GM12878 (cell line): ENCODE measurements around the gene FFAR2. TPM values are rescaled to one million over a fixed set of nuclear protein-coding genes. Genes with fewer than 3 reads are reported as not detected.

ENCODE experiments used
- ATAC-seq: fragments of 200-7000 bp; cut with Tn5 transposase; 3 replicates; pipeline ENCODE4 v1.9.1; 2020; ENCODE audit warnings: mild to moderate bottlenecking, moderate library complexity
- BruUV-seq: library from RNA; stranded (reverse); fragments of 400-500 nt; replicated peaks from 2 replicates; lab custom pipeline; 2021; lab: Mats Ljungman, UMichigan
- CTCF ChIA-PET: fragments of 300-600 bp; sonication (Branson Sonifier 250); formaldehyde crosslinking; extraction: SDS; loops from one replicate; lab custom pipeline; 2021; ENCODE audit warnings: inconsistent platforms; lab: Yijun Ruan, JAX
- POLR2A ChIA-PET: fragments of 350-600 bp; formaldehyde crosslinking; extraction: SDS; loops from one replicate; lab custom pipeline; 2021; ENCODE audit warnings: inconsistent platforms; lab: Charles Lee
- RAD21 ChIA-PET: fragments of 300-600 bp; sonication (Branson Sonifier 250); formaldehyde crosslinking; loops from one replicate; lab custom pipeline; 2023; ENCODE audit warnings: antibody characterized with exemption; ENCODE audit not compliant: unreplicated experiment; lab: Charles Lee
- SMC1A ChIA-PET: fragments of 300-600 bp; sonication (Branson Sonifier 250); formaldehyde crosslinking; loops from one replicate; lab custom pipeline; 2023; ENCODE audit not compliant: unreplicated experiment, uncharacterized antibody; lab: Charles Lee
- DNase-seq: peaks from one replicate; pipeline ENCODE4 v3.0.0-alpha.2; 2011; ENCODE audit warnings: low read depth, low spot score
- FAIRE-seq: peaks from 3 replicates; lab custom pipeline; 2011; peaks lifted over from hg19 to GRCh38; lab: Jason Lieb, UNC
- H2AFZ ChIP-seq: 2 replicates; pipeline ENCODE4 v1.6.0; 2011; ENCODE audit warnings: low read depth, low read length, control low read depth; ENCODE audit not compliant: control insufficient read depth
- H3K27ac ChIP-seq: 2 replicates; pipeline ENCODE4 v1.5.1; 2011; ENCODE audit warnings: control low read depth; ENCODE audit not compliant: control insufficient read depth, insufficient read depth
- H3K27me3 ChIP-seq, 2 experiments: replicated peaks in 1 of 2; 2 replicates each; pipeline versions ENCODE4 v1.6.0 to v1.6.1; 2011; ENCODE audit warnings: low read length in 1 of 2; ENCODE audit not compliant: control insufficient read depth in 2 of 2, insufficient read depth in 2 of 2
- H3K36me3 ChIP-seq, 2 experiments: 2 replicates each; pipeline ENCODE4 v1.5.1; 2011; ENCODE audit warnings: low read length in 1 of 2; ENCODE audit not compliant: control insufficient read depth in 2 of 2, insufficient read depth in 2 of 2
- H3K4me1 ChIP-seq: 2 replicates; pipeline ENCODE4 v1.6.1; 2011; ENCODE audit warnings: mild to moderate bottlenecking, low read length, moderate library complexity, mixed read lengths; ENCODE audit not compliant: control insufficient read depth, insufficient read depth
- H3K4me2 ChIP-seq: 2 replicates; pipeline ENCODE4 v1.6.0; 2011; ENCODE audit warnings: control low read depth; ENCODE audit not compliant: control insufficient read depth, insufficient read depth
- H3K4me3 ChIP-seq: fragments of 200-600 bp; sonication (generic); 2 replicates; pipeline ENCODE4 v1.5.1; 2016
- H3K79me2 ChIP-seq: 2 replicates; pipeline ENCODE4 v1.6.0; 2011; ENCODE audit warnings: low read length; ENCODE audit not compliant: control insufficient read depth, insufficient read depth
- H3K9ac ChIP-seq: 2 replicates; pipeline ENCODE4 v1.8.0; 2011; ENCODE audit warnings: low read length, control low read depth, mixed read lengths; ENCODE audit not compliant: control insufficient read depth, insufficient read depth
- H3K9me3 ChIP-seq: replicated peaks from 3 replicates; pipeline ENCODE4 v1.5.1; 2011; ENCODE audit warnings: mild to moderate bottlenecking, low read length; ENCODE audit not compliant: control insufficient read depth, insufficient read depth
- H4K20me1 ChIP-seq: 2 replicates; pipeline ENCODE4 v1.6.0; 2011; ENCODE audit not compliant: control insufficient read depth, insufficient read depth
- ATF2 ChIP-seq: IDR thresholded peaks from 2 replicates; pipeline ENCODE4 v1.6.1; 2012; ENCODE audit warnings: low read length, inconsistent platforms
- BHLHE40 ChIP-seq, 2 experiments: fragments of 450-650 bp in 1 of 2; IDR thresholded peaks; 2 replicates each; pipeline ENCODE4 v1.6.1; 2011 to 2017; ENCODE audit warnings: low read depth in 2 of 2, borderline replicate concordance in 1 of 2, improper control_type of control experiment in 1 of 2, low read length in 1 of 2, mild to moderate bottlenecking in 1 of 2
- CREB1 ChIP-seq: IDR thresholded peaks from 2 replicates; pipeline ENCODE4 v1.6.1; 2012; ENCODE audit warnings: low read depth, mild to moderate bottlenecking, inconsistent platforms
- E4F1 ChIP-seq: fragments of 450-650 bp; IDR thresholded peaks from 2 replicates; pipeline ENCODE4 v1.6.1; 2018; ENCODE audit warnings: borderline replicate concordance, mild to moderate bottlenecking; ENCODE audit not compliant: partially characterized antibody
- EP300 ChIP-seq, 2 experiments: fragments of 150-350 bp in 1 of 2; IDR thresholded peaks; 2 replicates each; pipeline ENCODE4 v1.6.1; 2011 to 2012; ENCODE audit warnings: low read depth in 2 of 2, low read length in 2 of 2, borderline replicate concordance in 1 of 2, improper control_type of control experiment in 1 of 2, inconsistent platforms in 1 of 2; ENCODE audit not compliant: control insufficient read depth in 1 of 2
- EZH2 ChIP-seq: IDR thresholded peaks from 2 replicates; pipeline ENCODE4 v1.6.1; 2012; ENCODE audit warnings: low read depth, mild to moderate bottlenecking, control low read depth, inconsistent platforms, low read length, borderline replicate concordance; ENCODE audit not compliant: control insufficient read depth
- IRF3 ChIP-seq: fragments of 450-650 bp; IDR thresholded peaks from 2 replicates; pipeline ENCODE4 v1.6.1; 2014; ENCODE audit warnings: mild to moderate bottlenecking
- LARP7 ChIP-seq: fragments of 450-650 bp; IDR thresholded peaks from 2 replicates; pipeline ENCODE4 v1.6.1; 2017; ENCODE audit warnings: mild to moderate bottlenecking
- MLLT1 ChIP-seq: fragments of 450-650 bp; IDR thresholded peaks from 2 replicates; pipeline ENCODE4 v1.6.1; 2016; ENCODE audit warnings: mild to moderate bottlenecking
- NFYB ChIP-seq: IDR thresholded peaks from 2 replicates; pipeline ENCODE4 v1.6.1; 2011; ENCODE audit warnings: low read depth, mild to moderate bottlenecking, low read length, improper control_type of control experiment, moderate library complexity; ENCODE audit not compliant: insufficient read depth
- NR2F1 ChIP-seq: fragments of 450-650 bp; conservative IDR thresholded peaks from 2 replicates; pipeline ENCODE4 v1.6.1; 2017; ENCODE audit warnings: mild to moderate bottlenecking
- PAX5 ChIP-seq: IDR thresholded peaks from 2 replicates; pipeline ENCODE4 v1.6.1; 2011; ENCODE audit warnings: low read depth, low read length, borderline replicate concordance
- POLR2AphosphoS2 ChIP-seq: IDR thresholded peaks from 2 replicates; pipeline ENCODE4 v1.6.1; 2011; ENCODE audit warnings: low read depth, mild to moderate bottlenecking, low read length, improper control_type of control experiment, moderate library complexity
- SREBF1 ChIP-seq: IDR thresholded peaks from 2 replicates; pipeline ENCODE4 v1.6.1; 2012; ENCODE audit warnings: mild to moderate bottlenecking, low read length
- SUZ12 ChIP-seq: fragments of 200-600 bp; sonication (generic); IDR thresholded peaks from one replicate; pipeline ENCODE4 v1.6.1; 2018; ENCODE audit warnings: antibody characterized with exemption, mild to moderate bottlenecking; ENCODE audit not compliant: unreplicated experiment
- ZBED1 ChIP-seq: IDR thresholded peaks from 2 replicates; pipeline ENCODE4 v1.6.1; 2016; ENCODE audit warnings: borderline replicate concordance
- WGBS: methylation state at CpG from one replicate; pipeline ENCODE4 v1.1.6; 2016; ENCODE audit warnings: low lambda C conversion rate; ENCODE audit not compliant: insufficient replicate concordance, insufficient coverage; ENCODE audit errors: missing lambda C conversion rate; 5-methylcytosine and 5-hydroxymethylcytosine counted together
- in situ Hi-C: fragments of 300-500 bp; cut with MboI; formaldehyde crosslinking; loops from 9 replicates; pipeline ENCODE4 v1.14.3; 2018; ENCODE audit warnings: mixed read lengths
- intact Hi-C: fragments of 100-400 bp; cut with micrococcal nuclease; formaldehyde crosslinking; loops from one replicate; pipeline ENCODE4 v1.14.2; 2022; ENCODE audit not compliant: unreplicated experiment
- polyA plus RNA-seq, 11 experiments: library from polyadenylated mRNA; depleted of rRNA in 4 of 11; unstranded in 6 of 11; stranded (reverse) in 5 of 11; fragments of >200 nt; fragmentation: Nextera tagmentation in 4 of 11; fragmentation: Illumina TruSeq in 1 of 11; extraction: Ambion mirVana in 4 of 11; extraction: Trizol in 1 of 11; gene quantifications; 1 replicate in 1 of 11; 2 replicates in 10 of 11; pipeline versions ENCODE4 v1.2.1 to v1.2.3, GENCODE V29; 2011 to 2016; ENCODE audit warnings: inconsistent platforms in 2 of 11, missing spikeins in 2 of 11, low read depth in 1 of 11
- total RNA-seq, 4 experiments: library from RNA; depleted of rRNA in 3 of 4; stranded (reverse); fragments of >200 nt in 3 of 4; fragmentation: Illumina TruSeq in 1 of 4; extraction: Trizol in 1 of 4; gene quantifications; 2 replicates each; pipeline versions ENCODE4 v1.2.1 to v1.2.3, GENCODE V29; 2013 to 2021

The FFAR2 gene
- total and polyA plus RNA-seq, 10 of the 15 experiments (the other 5 are each of a cell fraction or from before 2014, with no cell fraction given), result 0.05 to 4.0 (median 2.1) TPM

- in situ Hi-C loops (no loop called here), intact Hi-C loops (loop anchor here (1.0 kb wide), 1 partner anchor 11 kb away; no protein-coding TSS in a partner anchor)
- H4K20me1 ChIP-seq, result no peaks in the 10 kb centered on the region
- BruUV-seq, result no TSS peak
- ChIA-PET CTCF (interaction anchor here (0.6 to 8.5 kb wide), 20 partner anchors 8 to 255 kb away, joined by 3 to 86 read pairs (median 6); partner anchors contain the start of genes FFAR1 and FFAR3), RAD21 (interaction anchor here (0.7 to 8.3 kb wide), 24 partner anchors 8 to 143 kb away, joined by 3 to 110 read pairs (median 8); partner anchors contain the start of genes FFAR1, FFAR2 and FFAR3), POLR2A (interaction anchor here (0.7 to 4.4 kb wide), 16 partner anchors 10 to 249 kb away, joined by 3 to 37 read pairs (median 7); partner anchors contain the start of genes FFAR1 and FFAR2), SMC1A (interaction anchor here (0.7 to 17.4 kb wide), 21 partner anchors 12 to 189 kb away, joined by 3 to 237 read pairs (median 11); partner anchors contain the start of genes CD22, FFAR1, FFAR2 and FFAR3)
- no peaks in the 10 kb centered on the region for H3K36me3 ChIP-seq
- peak overlapping the region; percentile 73 for H3K27ac ChIP-seq
- no peaks in the 10 kb centered on the region for H3K27me3 ChIP-seq
- no peaks in the 10 kb centered on the region for H3K79me2 ChIP-seq
- WGBS, result 0% methylated on average over 6 of the region's 6 CpGs
- H3K9me3 ChIP-seq, result no peaks in the 10 kb centered on the region
- no peak overlapping the region; the same call in 1 of the 2 replicates for H2AFZ ChIP-seq
- H3K4me2 ChIP-seq, result peak overlapping the region; percentile 39
- ATAC-seq (peak; percentile 79), DNase-seq (peak; percentile 96), FAIRE-seq (peak; percentile 92)
- H3K4me1 ChIP-seq, result peaks cover 56% of the 10 kb centered on the region
- H3K9ac ChIP-seq, result peak overlapping the region; percentile 8; the same call in 1 of the 2 replicates
- peak overlapping the region; percentile 33; the same call in 1 of the 2 replicates for H3K4me3 ChIP-seq
- TF ChIP-seq ATF2, result no peak; the same call in none of the 2 replicates
- TF ChIP-seq PAX5, result 0 out of 2 replicates have a peak, but pooled peaks have one; percentile 57
- TF ChIP-seq LARP7, result no peak
- TF ChIP-seq MLLT1, result peak; percentile 95
- peak; percentile 63 for TF ChIP-seq NR2F1
- peak; percentile 73 for TF ChIP-seq CREB1
- TF ChIP-seq SREBF1, result no peak
- peak; percentile 11 for TF ChIP-seq E4F1
- no peak for TF ChIP-seq SUZ12
- peak; percentile 58 to 68 for TF ChIP-seq BHLHE40 (IDR thresholded peaks at IDR 0.05; ENCODE audit: borderline replicate concordance in 1 of 2, low read depth in 2 of 2, low read length in 1 of 2)
- peak; percentile 87; the same call in 1 of the 2 replicates for TF ChIP-seq ZBED1
- no peak for TF ChIP-seq EZH2
- no peak for TF ChIP-seq POLR2AphosphoS2
- no peak for TF ChIP-seq IRF3
- peak; percentile 92 to 97 for TF ChIP-seq EP300 (IDR thresholded peaks at IDR 0.05; ENCODE audit: borderline replicate concordance in 1 of 2, control insufficient read depth in 1 of 2, low read depth in 2 of 2, low read length in 2 of 2)
- no peak for TF ChIP-seq NFYB
Observed at GRCh38 chr19:35462476-35462953, 14.5 kb downstream of the FFAR2 start.
